GM19372 (cell line): ENCODE measurements around the gene FUT3.

Experiments used
- ATAC-seq: cut with Tn5 transposase; IDR thresholded peaks from one replicate; pipeline ENCODE4 v1.9.1; 2021; ENCODE audit warnings: mild to moderate bottlenecking, low read depth, moderate library complexity; ENCODE audit not compliant: unreplicated experiment

The FUT3 gene

GRCh38 chr19:5827342-5827890 lies 23.8 kb downstream of the FUT3 start:
- no peak for ATAC-seq

GRCh38 chr19:5826531-5827341 lies 24.5 kb downstream of the FUT3 start:
- ATAC-seq: no peak

- ATAC-seq: no peak
These were observed 26.1 kb downstream of the FUT3 start for GRCh38 chr19:5825178-5825577.

GRCh38 chr19:5824751-5825150 lies 26.5 kb downstream of the FUT3 start:
- no peak for ATAC-seq

GRCh38 chr19:5823579-5824281 lies 27.5 kb downstream of the FUT3 start:
- no peak for ATAC-seq

- ATAC-seq: no peak
These were observed 28.9 kb downstream of the FUT3 start for GRCh38 chr19:5822181-5822844.

GRCh38 chr19:5821521-5822180 lies 29.6 kb downstream of the FUT3 start:
- ATAC-seq: no peak

- ATAC-seq: no peak
These were observed 30.5 kb downstream of the FUT3 start for GRCh38 chr19:5820785-5821184.

GRCh38 chr19:5818594-5818993 lies 32.7 kb downstream of the FUT3 start:
- no peak for ATAC-seq

GRCh38 chr19:5817218-5817617 lies 34.0 kb downstream of the FUT3 start:
- no peak for ATAC-seq

GRCh38 chr19:5814852-5815246 lies 36.4 kb downstream of the FUT3 start:
- ATAC-seq: no peak

GRCh38 chr19:5814123-5814851 lies 37.0 kb downstream of the FUT3 start:
- no peak for ATAC-seq

GRCh38 chr19:5811117-5811516 lies 40.1 kb downstream of the FUT3 start:
- no peak for ATAC-seq

GRCh38 chr19:5809469-5809868 lies 41.8 kb downstream of the FUT3 start:
- ATAC-seq: no peak

- no peak for ATAC-seq
These were observed 42.2 kb downstream of the FUT3 start for GRCh38 chr19:5809053-5809452.

GRCh38 chr19:5808120-5808816 lies 43.0 kb downstream of the FUT3 start:
- ATAC-seq: no peak

GRCh38 chr19:5806905-5807304 lies 44.3 kb downstream of the FUT3 start:
- no peak for ATAC-seq

- no peak for ATAC-seq
These were observed 45.1 kb downstream of the FUT3 start for GRCh38 chr19:5806133-5806489.

- no peak for ATAC-seq
These were observed 45.7 kb downstream of the FUT3 start for GRCh38 chr19:5805462-5806132.
